NOMO-1 treated with dmso at 0.1 percent for 144 hours (cell line): Measurements from ENCODE around the gene ABCB8.

ENCODE experiments used
- DNase-seq: peaks from one replicate; lab custom pipeline; 2025; ENCODE audit not compliant: unreplicated experiment; lab: John Stamatoyannopoulos, UW

The ABCB8 gene

GRCh38 chr7:151070574-151070960 is 42.3 kb downstream of the ABCB8 start:
- DNase-seq, result no peak

DNA sequence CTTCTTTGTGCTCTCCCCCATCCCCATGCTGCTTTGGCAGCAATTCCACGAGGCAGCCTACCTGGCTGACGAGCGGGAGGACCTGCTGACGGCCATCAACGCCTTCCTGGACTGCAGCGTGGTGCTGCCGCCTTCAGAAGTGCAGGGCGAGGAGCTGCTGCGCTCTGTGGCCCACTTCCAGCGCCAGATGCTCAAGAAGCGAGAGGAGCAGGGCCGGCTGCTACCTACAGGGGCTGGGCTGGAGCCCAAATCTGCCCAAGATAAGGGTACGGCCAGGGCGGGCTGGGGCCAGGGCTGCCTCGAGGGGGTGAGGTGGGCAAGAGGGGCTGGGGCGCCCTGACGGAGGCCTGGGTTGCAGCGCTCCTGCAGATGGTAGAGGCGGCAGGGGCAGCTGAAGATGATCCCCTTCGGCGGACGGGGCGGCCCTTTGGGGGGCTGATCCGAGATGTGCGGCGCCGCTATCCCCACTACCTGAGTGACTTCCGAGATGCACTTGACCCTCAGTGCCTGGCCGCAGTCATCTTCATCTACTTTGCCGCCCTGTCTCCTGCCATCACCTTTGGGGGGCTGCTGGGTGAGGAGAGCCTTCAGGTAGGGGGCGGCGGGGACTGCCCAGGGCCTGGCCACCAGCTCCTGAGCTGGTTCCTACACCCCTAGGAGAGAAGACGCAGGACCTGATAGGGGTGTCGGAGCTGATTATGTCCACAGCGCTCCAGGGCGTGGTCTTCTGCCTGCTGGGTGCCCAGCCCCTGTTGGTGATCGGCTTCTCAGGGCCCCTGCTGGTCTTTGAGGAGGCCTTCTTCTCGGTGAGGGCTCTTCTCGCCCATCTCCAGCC is 43.0 kb downstream of the ABCB8 start:
- DNase-seq, result no peak

GRCh38 chr7:151073990-151074389 is 45.7 kb downstream of the ABCB8 start:
- no peak for DNase-seq

DNA sequence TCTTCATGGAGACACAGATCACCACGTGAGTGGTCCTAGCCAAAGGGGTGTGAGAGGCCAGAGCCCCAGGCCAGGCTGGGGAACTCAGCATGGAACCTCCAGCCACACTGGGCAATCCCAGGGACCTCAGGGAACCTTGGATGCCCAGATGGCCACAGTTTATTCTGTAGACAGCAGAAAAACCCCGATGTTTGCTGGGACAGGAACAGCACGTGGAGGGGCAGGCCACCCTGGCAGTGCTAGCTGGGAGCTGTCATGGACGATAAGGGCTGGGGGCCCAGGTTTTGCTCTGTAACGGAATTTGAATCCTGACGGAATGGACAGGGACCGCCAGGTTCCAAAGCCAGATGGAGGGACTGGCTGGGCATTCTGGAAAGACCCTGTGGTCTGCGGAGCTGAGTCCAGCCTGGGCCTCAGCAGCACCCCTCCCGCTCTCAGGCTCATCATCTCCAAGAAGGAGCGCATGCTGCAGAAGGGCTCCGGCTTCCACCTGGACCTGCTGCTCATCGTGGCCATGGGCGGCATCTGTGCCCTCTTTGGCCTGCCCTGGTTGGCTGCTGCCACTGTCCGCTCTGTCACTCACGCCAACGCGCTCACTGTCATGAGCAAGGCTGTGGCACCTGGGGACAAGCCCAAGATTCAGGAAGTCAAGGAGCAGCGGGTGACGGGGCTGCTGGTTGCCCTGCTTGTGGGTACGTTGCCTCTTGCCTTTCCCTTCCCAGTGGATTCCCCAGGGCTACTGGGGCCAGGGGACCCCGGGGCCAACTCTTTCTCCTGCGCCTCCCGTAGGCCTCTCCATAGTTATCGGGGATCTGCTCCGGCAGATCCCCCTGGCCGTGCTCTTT is 46.8 kb downstream of the ABCB8 start:
- DNase-seq, result no peak

DNA sequence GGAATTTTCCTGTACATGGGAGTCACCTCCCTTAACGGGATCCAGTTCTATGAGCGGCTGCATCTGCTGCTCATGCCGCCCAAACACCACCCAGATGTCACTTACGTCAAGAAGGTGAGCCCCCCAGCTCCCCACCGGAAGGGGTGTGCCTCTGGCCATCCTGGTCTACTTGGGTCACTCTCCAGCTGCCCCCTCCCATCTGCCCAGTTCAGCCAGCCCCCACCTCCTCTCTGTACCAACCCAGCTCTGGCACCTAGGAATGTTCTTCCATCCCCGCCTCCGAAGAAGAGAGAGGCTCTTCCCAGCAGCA is 47.4 kb downstream of the ABCB8 start:
- DNase-seq, result no peak

DNA sequence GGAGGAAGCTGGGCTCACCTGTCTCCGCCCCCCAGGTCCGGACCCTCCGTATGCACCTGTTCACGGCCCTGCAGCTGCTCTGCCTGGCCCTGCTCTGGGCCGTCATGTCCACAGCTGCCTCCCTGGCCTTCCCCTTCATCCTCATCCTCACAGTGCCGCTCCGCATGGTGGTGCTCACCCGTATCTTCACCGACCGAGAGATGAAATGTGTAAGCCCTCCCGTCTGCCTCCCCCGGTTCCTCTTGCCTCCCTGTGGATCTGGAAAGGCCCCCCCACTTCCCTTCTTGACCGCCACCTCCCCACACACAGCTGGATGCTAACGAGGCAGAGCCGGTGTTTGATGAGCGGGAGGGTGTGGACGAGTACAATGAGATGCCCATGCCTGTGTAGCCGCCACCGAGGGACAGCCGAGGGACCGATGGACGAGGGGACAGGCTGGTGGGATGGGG is 47.8 kb downstream of the ABCB8 start:
- no peak for DNase-seq

- no peak for DNase-seq
These were observed 48.8 kb downstream of the ABCB8 start for GRCh38 chr7:151076863-151077704.

GRCh38 chr7:151077705-151078232 is 49.5 kb downstream of the ABCB8 start:
- no peak for DNase-seq

- DNase-seq, result no peak
These were observed 50.2 kb downstream of the ABCB8 start for GRCh38 chr7:151078233-151079040.

GRCh38 chr7:151079199-151079910 is 51.1 kb downstream of the ABCB8 start:
- no peak for DNase-seq

DNA sequence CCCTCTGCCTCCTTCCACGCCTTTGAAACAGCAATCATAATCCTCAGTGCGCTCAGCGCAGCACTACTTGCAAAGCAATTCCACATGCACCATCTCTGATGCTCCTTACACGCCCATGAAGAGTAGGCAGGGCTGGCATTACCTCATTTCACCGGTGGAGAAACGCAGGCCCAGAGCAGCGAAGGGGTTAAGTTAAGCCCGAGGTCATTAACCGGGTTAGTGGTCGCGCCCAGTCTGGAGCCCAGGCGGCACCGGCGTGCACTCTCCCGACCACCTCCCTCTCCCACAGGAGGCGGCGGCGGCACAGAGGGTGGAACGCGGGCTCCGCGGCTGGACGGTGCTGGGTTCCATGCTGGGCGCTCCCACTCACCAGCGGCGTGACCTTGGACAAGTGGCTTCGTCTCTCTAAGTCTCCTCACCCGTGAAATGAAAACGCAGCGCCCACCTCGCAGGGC is 51.8 kb downstream of the ABCB8 start:
- DNase-seq, result no peak

DNA sequence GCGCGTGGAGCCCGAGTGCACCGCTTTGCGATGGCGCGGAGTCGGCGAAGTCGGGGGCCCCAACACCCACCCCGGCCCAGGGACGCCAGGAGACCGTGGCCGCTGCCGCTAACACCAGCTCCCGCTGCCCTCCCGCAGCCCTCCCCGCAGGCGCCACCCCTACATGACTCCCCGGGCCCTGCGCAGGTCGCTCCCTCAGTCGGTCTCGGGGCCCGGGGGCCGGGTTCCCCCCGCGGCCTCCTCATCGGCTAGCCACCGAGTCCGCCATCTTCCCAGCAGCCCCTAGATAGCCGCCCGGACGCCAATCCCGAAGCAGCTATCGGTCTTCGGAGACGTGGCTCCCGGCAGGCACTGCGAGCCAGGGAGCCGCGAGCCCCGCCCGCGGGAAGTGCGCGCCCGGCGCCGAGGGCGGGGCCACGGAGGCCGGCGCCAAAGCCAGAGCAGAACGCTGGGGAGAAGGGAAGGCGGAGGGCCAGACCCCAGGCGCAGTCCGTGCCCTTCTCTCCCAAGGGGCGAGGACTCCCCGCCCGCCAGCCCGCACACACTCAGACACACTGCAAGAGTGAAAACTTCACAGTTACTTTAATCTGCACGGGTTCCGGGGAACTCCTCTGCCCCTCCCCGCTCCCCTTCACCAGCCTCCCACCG is 52.4 kb downstream of the ABCB8 start, which contains the start of gene FASTK:
Gene FASTK, minus strand, starts transcription at position 288 of the 648 bp plus-strand sequence. Its CDS starts 43 bp downstream, at position 245.
- DNase-seq, result peak; percentile 63

DNA sequence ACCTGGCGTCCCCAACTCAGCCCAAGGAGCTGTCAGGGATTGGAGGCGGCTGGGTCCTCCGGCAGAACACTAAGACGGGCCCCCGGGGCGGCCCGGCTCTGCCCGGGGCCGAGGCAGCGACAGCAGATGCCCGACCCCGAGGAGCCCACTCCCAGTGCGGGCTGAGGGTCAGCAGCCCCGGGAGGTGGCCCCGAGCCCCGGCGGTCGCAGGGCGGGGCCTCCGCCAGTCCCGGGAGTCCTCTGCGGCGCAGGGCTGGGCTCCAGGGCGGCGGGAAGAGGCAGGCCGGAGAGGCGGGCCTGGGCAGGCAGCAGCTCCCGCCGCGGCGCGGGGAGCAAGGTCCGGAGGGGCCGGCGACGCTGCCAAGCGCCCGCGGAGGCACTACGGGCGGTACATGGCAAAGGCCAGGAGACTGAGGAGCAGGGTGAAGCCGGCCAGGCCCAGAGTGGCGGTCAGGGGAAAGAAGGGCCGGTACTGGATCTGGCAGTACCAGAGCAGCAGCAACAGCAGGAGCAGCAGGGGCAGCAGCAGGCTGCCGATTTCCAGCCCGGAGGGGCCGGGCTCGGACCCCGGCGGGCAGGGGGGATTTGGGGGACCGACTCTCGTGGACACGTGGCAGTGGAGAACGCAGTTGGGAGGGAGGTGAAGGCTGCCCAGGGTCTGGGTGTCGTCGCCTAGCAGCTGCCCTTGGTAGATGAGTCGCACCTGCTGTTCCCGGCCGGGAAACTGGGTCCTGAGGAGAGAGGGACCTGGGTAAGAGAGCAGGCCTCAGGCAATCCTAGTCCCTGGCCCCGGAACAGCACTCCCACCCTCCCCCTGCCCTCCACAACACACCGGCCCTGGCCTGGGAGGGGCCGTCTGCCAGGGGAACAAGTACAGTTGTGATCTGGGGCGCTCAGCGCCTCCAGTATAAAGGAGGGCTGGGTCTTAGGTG is 53.2 kb downstream of the ABCB8 start:
- DNase-seq, result no peak

DNA sequence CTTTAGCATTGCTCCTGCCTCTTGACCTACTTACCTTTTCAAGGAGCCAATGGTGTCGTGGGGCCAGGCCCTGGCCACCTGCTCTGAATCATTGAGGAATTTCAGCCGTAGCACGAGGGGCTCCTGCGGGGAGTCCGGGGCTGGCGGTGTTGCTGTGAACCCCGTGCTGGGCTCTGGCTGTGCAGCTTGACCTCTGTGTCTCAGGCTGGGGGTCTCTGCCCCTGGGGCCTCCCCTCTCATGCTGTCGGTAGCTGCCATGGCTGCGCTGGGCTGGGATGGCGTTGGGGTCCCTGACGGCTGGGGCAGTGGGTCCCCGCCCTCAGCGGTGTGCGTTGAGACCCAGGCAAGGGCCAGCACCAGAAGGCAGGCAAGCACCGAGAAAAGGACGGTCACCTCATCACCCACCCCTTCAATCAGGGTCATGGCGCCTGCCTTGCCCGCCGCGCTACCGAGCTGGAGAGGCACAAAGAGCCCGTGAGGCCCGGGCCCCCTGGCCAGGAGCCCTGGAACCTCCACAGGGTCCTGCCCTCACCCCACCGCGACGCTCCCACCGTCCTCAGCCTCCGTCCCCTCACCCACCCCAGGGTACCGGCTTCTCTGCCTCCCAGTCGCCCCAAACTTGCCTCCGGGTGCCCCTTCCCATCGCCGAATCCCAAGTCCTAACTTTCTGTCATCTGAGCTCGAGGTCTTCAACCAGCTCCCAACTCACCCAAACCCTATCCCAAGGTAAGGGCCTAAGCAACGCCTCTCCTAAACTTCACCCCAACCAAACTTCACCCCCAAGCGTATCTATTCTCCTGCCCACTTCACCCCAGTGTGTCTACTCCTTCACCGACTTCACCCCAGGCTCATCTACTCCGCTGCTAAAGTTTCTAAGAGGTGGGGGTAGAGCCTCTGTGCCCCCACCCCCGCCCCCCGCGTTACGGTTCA is 54.2 kb downstream of the ABCB8 start:
- no peak for DNase-seq

DNA sequence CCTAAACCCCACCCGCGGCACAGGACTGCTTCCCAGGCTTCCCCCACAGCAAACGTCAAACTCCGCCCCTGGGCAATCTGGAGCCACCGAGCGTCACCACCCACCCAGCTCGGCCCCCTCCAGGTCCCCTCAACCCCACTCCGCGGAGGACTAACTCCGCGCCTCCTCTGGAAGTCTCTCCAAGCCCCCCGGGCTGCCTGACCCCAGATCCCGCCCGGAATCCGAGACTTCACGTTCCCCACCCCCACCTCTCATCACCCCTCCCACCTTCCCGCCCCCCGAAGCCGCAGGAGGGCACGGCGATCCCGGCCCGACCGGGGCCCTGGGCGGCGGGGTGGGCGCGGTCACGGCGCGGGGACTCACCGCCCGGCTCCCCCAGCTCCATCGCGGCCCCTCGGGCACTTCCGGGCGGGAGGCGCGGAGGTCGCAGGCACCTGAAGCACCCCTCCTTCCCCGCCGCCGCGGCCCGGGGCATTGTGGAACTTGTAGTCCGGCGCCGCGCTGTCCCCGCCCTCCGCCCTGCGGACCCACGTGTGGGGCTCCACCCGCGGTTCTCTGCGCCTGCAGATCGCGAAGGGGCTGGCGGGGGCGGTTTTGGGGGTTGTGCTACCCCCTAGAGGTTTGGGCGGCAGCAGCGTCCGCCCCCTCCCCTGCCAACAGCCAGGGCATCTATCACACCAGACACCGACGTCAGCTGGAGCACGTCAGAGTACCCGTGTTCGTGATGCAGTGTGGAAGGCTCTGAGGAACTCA is 55.0 kb downstream of the ABCB8 start, which contains the start of gene TMUB1:
Gene TMUB1, minus strand, starts transcription at position 423 of the 753 bp plus-strand sequence. CDS start 930 bp downstream, outside the sequence.
- DNase-seq, result no peak

DNA sequence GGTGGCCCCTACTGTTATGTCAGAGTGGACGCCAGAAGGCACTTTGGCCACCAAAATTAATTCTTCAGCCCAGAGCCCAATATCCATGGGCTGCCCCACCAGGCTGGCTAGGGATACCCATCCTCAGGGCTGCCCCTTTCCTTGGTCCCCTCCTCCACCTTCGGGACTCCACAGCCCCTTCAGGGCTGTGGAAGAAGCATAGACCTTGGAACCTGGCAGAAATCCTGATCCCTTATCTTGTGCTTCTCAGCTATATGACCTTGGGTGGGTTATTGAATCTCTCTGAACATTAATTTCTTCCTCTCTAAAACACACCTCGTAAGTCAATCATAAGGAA is 55.5 kb downstream of the ABCB8 start:
- DNase-seq, result no peak
